ENCODE results near the gene APBA3. TPM values are rescaled to one million over a fixed set of nuclear protein-coding genes. Genes with fewer than 3 reads are reported as not detected.
"Not testable (repeated sequence)": the region's sequence is repeated elsewhere in the genome, so short reads cannot be mapped to it uniquely, and the experiment has no call there.

Gene APBA3
- total and polyA plus RNA-seq, 4 donors = 16.6 to 27.3 (median 20.2) TPM

- DNase-seq (ENCODE audit: low read depth in 4 of 6, low spot score in 6 of 6) = no peak
- Histone ChIP-seq H3K9me3 (ENCODE audit: control insufficient read depth, insufficient read depth, low read length) (no peaks in the 10 kb centered on the region), H3K4me3 (ENCODE audit: low read depth, low read length) (no peak overlapping the region), H3K27me3 (ENCODE audit: control insufficient read depth, insufficient read depth, low read length) (no peaks in the 10 kb centered on the region), H3K4me1 (ENCODE audit: control insufficient read depth, insufficient read depth, low read length) (peaks cover 16% of the 10 kb centered on the region), H3K27ac (ENCODE audit: low read depth, low read length) (no peak overlapping the region), H3K36me3 (ENCODE audit: control insufficient read depth, insufficient read depth, low read length) (peaks cover 51% of the 10 kb centered on the region)
- 94% methylated on average over 6 of the region's 12 CpGs for WGBS (ENCODE audit: insufficient coverage)
Observed at GRCh38 chr19:3765121-3765520, 3.6 kb upstream of the APBA3 start.

- Histone ChIP-seq H3K27ac (ENCODE audit: low read depth, low read length) (peak within 1 kb of the TSS; percentile 98), H3K4me1 (ENCODE audit: control insufficient read depth, insufficient read depth, low read length) (peaks cover 26% of the 10 kb centered on the region), H3K9me3 (ENCODE audit: control insufficient read depth, insufficient read depth, low read length) (no peaks in the 10 kb centered on the region), H3K27me3 (ENCODE audit: control insufficient read depth, insufficient read depth, low read length) (no peaks in the 10 kb centered on the region), H3K4me3 (ENCODE audit: low read depth, low read length) (peak within 1 kb of the TSS; percentile 93), H3K36me3 (ENCODE audit: control insufficient read depth, insufficient read depth, low read length) (peaks cover 53% of the 10 kb centered on the region)
- peak; percentile 99 to 100 (median 100) for DNase-seq (ENCODE audit: low read depth in 4 of 6, low spot score in 6 of 6)
- WGBS (ENCODE audit: insufficient coverage) = 2% methylated on average over 43 of the region's 47 CpGs
Observed at GRCh38 chr19:3762501-3763459, 1.3 kb upstream of the APBA3 start, which contains the start of gene MRPL54. MRPL54 (plus strand) TSS chr19:3762682; CDS start chr19:3762701, 19 bp downstream.

GRCh38 chr19:3762130-3762473 lies 610 bp upstream of the APBA3 start:
- DNase-seq (ENCODE audit: low read depth in 4 of 6, low spot score in 6 of 6) = no peak
- Histone ChIP-seq H3K4me3 (ENCODE audit: low read depth, low read length) (no peak overlapping the region), H3K27me3 (ENCODE audit: control insufficient read depth, insufficient read depth, low read length) (no peaks in the 10 kb centered on the region), H3K36me3 (ENCODE audit: control insufficient read depth, insufficient read depth, low read length) (peaks cover 53% of the 10 kb centered on the region), H3K27ac (ENCODE audit: low read depth, low read length) (peak overlapping the region; percentile 98), H3K4me1 (ENCODE audit: control insufficient read depth, insufficient read depth, low read length) (peaks cover 26% of the 10 kb centered on the region), H3K9me3 (ENCODE audit: control insufficient read depth, insufficient read depth, low read length) (no peaks in the 10 kb centered on the region)
- WGBS (ENCODE audit: insufficient coverage) = no CpG with 5 or more reads among the region's 1 CpG

GRCh38 chr19:3760871-3761361 lies 576 bp downstream of the APBA3 start:
- H3K27me3 ChIP-seq (ENCODE audit: control insufficient read depth, insufficient read depth, low read length) = no peaks in the 10 kb centered on the region
- no peak overlapping the region for H3K27ac ChIP-seq (ENCODE audit: low read depth, low read length)
- peak overlapping the region; percentile 93 for H3K4me3 ChIP-seq (ENCODE audit: low read depth, low read length)
- peaks cover 26% of the 10 kb centered on the region for H3K4me1 ChIP-seq (ENCODE audit: control insufficient read depth, insufficient read depth, low read length)
- DNase-seq (ENCODE audit: low read depth in 4 of 6, low spot score in 6 of 6) = peak in 1 of 6 donors; percentile 8
- WGBS (ENCODE audit: insufficient coverage) = 33% methylated on average over 5 of the region's 7 CpGs
- H3K36me3 ChIP-seq (ENCODE audit: control insufficient read depth, insufficient read depth, low read length) = peaks cover 44% of the 10 kb centered on the region
- H3K9me3 ChIP-seq (ENCODE audit: control insufficient read depth, insufficient read depth, low read length) = no peaks in the 10 kb centered on the region

GRCh38 chr19:3759482-3760254 lies 1.8 kb downstream of the APBA3 start:
- 91% methylated on average over 19 of the region's 19 CpGs for WGBS (ENCODE audit: insufficient coverage)
- H3K27ac ChIP-seq (ENCODE audit: low read depth, low read length) = no peak overlapping the region
- peaks cover 33% of the 10 kb centered on the region for H3K36me3 ChIP-seq (ENCODE audit: control insufficient read depth, insufficient read depth, low read length)
- no peak overlapping the region for H3K4me3 ChIP-seq (ENCODE audit: low read depth, low read length)
- no peaks in the 10 kb centered on the region for H3K27me3 ChIP-seq (ENCODE audit: control insufficient read depth, insufficient read depth, low read length)
- H3K4me1 ChIP-seq (ENCODE audit: control insufficient read depth, insufficient read depth, low read length) = peaks cover 26% of the 10 kb centered on the region
- DNase-seq (ENCODE audit: low read depth in 4 of 6, low spot score in 6 of 6) = no peak
- H3K9me3 ChIP-seq (ENCODE audit: control insufficient read depth, insufficient read depth, low read length) = no peaks in the 10 kb centered on the region

- not testable (repeated sequence) for DNase-seq (ENCODE audit: low read depth in 4 of 6, low spot score in 6 of 6); H3K9me3 ChIP-seq (ENCODE audit: control insufficient read depth, insufficient read depth, low read length); H3K27me3 ChIP-seq (ENCODE audit: control insufficient read depth, insufficient read depth, low read length); H3K4me3 ChIP-seq (ENCODE audit: low read depth, low read length); H3K27ac ChIP-seq (ENCODE audit: low read depth, low read length)
- WGBS (ENCODE audit: insufficient coverage) = 99% methylated on average over 7 of the region's 13 CpGs
- peaks cover 26% of the 10 kb centered on the region for H3K4me1 ChIP-seq (ENCODE audit: control insufficient read depth, insufficient read depth, low read length)
- H3K36me3 ChIP-seq (ENCODE audit: control insufficient read depth, insufficient read depth, low read length) = peaks cover 47% of the 10 kb centered on the region
Observed at GRCh38 chr19:3758297-3758696, 3.2 kb downstream of the APBA3 start.

- WGBS (ENCODE audit: insufficient coverage) = no CpG with 5 or more reads among the region's 7 CpGs
- H3K4me3 ChIP-seq (ENCODE audit: low read depth, low read length); H3K9me3 ChIP-seq (ENCODE audit: control insufficient read depth, insufficient read depth, low read length); H3K27me3 ChIP-seq (ENCODE audit: control insufficient read depth, insufficient read depth, low read length); H3K27ac ChIP-seq (ENCODE audit: low read depth, low read length); DNase-seq (ENCODE audit: low read depth in 4 of 6, low spot score in 6 of 6): not testable (repeated sequence)
- Histone ChIP-seq H3K36me3 (ENCODE audit: control insufficient read depth, insufficient read depth, low read length) (peaks cover 53% of the 10 kb centered on the region), H3K4me1 (ENCODE audit: control insufficient read depth, insufficient read depth, low read length) (peaks cover 26% of the 10 kb centered on the region)
Observed at GRCh38 chr19:3757705-3758104, 3.8 kb downstream of the APBA3 start.

- H3K4me3 ChIP-seq (ENCODE audit: low read depth, low read length) = no peak overlapping the region
- 95% methylated on average over 51 of the region's 51 CpGs for WGBS (ENCODE audit: insufficient coverage)
- H3K9me3 ChIP-seq (ENCODE audit: control insufficient read depth, insufficient read depth, low read length) = no peaks in the 10 kb centered on the region
- H3K27ac ChIP-seq (ENCODE audit: low read depth, low read length) = no peak overlapping the region
- H3K4me1 ChIP-seq (ENCODE audit: control insufficient read depth, insufficient read depth, low read length) = no peaks in the 10 kb centered on the region
- H3K27me3 ChIP-seq (ENCODE audit: control insufficient read depth, insufficient read depth, low read length) = no peaks in the 10 kb centered on the region
- DNase-seq (ENCODE audit: low read depth in 4 of 6, low spot score in 6 of 6) = no peak
- peaks cover 74% of the 10 kb centered on the region for H3K36me3 ChIP-seq (ENCODE audit: control insufficient read depth, insufficient read depth, low read length)
Observed at GRCh38 chr19:3753631-3754410, 7.7 kb downstream of the APBA3 start.

GRCh38 chr19:3752492-3752891 lies 9.0 kb downstream of the APBA3 start:
- H3K4me3 ChIP-seq (ENCODE audit: low read depth, low read length) = no peak overlapping the region
- H3K4me1 ChIP-seq (ENCODE audit: control insufficient read depth, insufficient read depth, low read length) = no peaks in the 10 kb centered on the region
- WGBS (ENCODE audit: insufficient coverage) = 84% methylated on average over 24 of the region's 25 CpGs
- H3K27me3 ChIP-seq (ENCODE audit: control insufficient read depth, insufficient read depth, low read length) = no peaks in the 10 kb centered on the region
- no peak overlapping the region for H3K27ac ChIP-seq (ENCODE audit: low read depth, low read length)
- peaks cover 64% of the 10 kb centered on the region for H3K36me3 ChIP-seq (ENCODE audit: control insufficient read depth, insufficient read depth, low read length)
- H3K9me3 ChIP-seq (ENCODE audit: control insufficient read depth, insufficient read depth, low read length) = no peaks in the 10 kb centered on the region
- no peak for DNase-seq (ENCODE audit: low read depth in 4 of 6, low spot score in 6 of 6)

Measured in spinal cord (tissue), 10 donors.